ENCODE measurements around the gene SNED1.
A peak's percentile ranks its signal among the peaks of the same experiment; 100 is the strongest.
"Not testable (repeated sequence)": the region's sequence is repeated elsewhere in the genome, so short reads cannot be mapped to it uniquely, and the experiment has no call there.

The SNED1 gene

GRCh38 chr2:241102239-241102803 lies 103.9 kb downstream of the SNED1 start, which contains the start of gene MTERF4:
Gene MTERF4 (minus strand): TSS chr2:241102287. CDS start chr2:241102273, 14 bp downstream.
- DNase-seq (ENCODE audit: low read depth) = peak; percentile 73
- TF ChIP-seq CTCF (conservative IDR thresholded peaks at IDR 0.05; ENCODE audit: low read length) = no peak

DNA sequence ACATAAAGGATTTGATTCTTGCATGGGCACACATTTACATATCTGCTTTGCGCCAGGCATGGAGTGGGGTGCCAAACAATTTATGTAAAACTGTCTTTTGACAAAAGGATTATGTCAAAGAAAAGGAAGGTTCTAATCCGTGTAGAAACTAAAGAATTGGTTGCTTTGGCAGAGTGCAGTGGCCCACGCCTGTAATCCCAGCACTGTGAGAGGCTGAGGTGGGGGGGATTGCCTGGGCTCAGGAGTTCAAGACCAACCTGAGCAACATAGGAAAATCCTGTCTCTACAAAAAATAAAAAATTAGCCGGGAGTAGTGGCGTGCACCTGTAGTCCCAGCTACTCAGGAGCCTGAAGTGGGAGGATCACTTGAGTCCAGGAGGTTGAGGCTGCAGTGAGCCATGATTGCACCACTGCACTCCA lies 104.8 kb downstream of the SNED1 start:
- peak overlapping the region; percentile 84 for H3K4me3 ChIP-seq (ENCODE audit: low read length)

More at GRCh38 chr2:241102239-241102803, 103.9 kb downstream of the SNED1 start, which contains the start of gene MTERF4:
- peak within 1 kb of the TSS; percentile 84 for H3K4me3 ChIP-seq (ENCODE audit: low read length)

GRCh38 chr2:241104611-241105010 lies 106.2 kb downstream of the SNED1 start:
- DNase-seq (ENCODE audit: low read depth); H3K4me3 ChIP-seq (ENCODE audit: low read length): not testable (repeated sequence)

More for the DNA sequence above, 104.8 kb downstream of the SNED1 start:
- no peak for DNase-seq (ENCODE audit: low read depth)
- TF ChIP-seq CTCF (conservative IDR thresholded peaks at IDR 0.05; ENCODE audit: low read length) = no peak

DNA sequence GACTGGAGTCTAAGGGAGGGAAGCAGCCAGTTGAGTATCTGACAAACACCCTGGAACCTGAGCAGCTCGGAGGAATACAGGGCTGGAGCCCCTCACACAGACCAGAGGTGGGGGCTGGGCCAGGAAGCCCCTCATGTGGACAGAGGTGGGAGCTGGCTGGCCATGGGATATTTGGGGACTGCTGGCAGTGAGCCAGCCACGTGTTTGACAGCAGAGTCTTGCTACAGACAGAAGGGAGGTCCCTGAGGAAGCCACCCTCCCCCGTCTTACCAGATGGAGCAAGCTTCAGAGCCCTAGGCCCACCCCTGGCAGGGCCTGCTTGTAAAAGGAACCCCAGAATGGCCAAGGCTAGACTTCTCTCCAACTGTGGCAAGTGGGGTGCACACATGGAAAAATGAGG lies 107.2 kb downstream of the SNED1 start:
- no peak for DNase-seq (ENCODE audit: low read depth)
- no peak overlapping the region for H3K4me3 ChIP-seq (ENCODE audit: low read length)
- TF ChIP-seq CTCF (conservative IDR thresholded peaks at IDR 0.05; ENCODE audit: low read length) = no peak

DNA sequence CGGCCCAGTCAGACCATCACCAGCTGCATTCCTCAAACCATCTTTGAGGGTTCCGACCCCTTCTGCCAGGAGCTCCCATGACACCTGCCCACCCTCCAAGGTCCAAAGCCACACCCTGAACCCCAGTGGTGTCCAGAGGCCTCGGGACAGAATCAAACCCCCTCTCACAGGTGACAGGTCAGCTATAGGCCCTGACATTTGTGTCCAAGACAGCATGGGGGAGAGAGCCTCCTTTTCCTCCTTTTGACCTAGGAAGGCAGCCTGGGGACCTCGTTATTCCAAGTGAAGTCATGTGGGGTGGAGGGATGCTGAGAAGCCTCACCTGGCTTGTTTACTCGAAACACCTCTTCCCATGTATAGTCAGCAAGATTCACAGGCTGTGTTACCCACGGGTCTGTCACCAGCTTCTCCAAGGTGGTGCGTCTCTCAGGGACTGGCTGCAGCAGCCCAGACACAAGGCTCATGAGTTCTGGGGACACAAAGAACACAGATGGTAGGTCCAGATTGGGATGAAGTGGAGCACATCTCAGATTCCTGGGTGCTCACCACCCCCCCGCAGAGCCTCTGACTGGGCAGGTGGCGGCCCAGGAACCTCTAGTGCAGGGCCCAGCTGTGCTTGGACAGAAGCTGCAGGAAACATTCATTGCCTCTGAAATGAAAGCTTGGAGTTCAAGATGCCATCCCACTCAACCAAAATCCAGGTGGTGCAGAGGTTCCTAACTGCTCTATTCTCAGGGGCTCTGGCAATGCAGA lies 108.8 kb downstream of the SNED1 start:
- no peak for TF ChIP-seq CTCF (conservative IDR thresholded peaks at IDR 0.05; ENCODE audit: low read length)
- DNase-seq (ENCODE audit: low read depth) = no peak

DNA sequence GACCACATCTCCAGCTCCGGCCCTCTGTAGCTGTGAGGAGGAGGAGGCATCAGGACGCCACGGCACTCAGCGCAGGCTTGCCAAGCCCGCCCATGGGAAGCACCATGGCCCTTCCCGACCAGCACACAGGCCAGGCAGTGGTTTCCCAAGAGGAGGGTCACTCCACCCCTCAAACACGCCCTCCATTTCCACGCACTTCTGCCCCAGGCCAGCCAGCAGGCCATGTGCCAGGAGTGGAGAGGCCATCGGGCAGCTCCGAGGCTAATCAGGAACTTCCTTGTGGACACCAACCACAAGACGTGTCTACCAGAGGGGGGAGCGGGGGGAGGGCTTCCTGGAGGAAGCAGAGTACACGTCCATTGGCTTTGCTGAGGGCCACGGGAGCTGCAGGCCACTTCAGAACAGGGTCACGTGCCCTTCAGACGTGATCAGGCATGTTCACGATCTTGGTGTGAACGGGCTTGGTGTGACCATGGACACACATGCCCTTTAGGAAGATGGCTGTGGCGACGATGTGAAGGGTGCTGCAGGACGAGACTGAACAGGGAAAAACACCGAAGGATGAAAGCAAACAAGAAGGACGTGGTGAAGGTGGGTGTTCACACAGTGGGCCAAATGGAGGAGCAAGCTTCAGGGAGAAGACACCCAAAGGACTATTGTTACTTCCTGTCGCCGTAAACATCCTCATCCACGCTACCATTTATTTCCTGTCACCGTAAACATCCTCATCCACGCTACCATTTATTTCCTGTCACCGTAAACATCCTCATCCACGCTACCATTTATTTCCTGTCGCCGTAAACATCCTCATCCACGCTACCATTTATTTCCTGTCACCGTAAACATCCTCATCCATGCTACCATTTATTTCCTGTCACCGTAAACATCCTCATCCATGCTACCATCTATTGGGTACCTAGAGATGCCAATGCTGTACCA lies 110.1 kb downstream of the SNED1 start:
- no peak overlapping the region for H3K4me3 ChIP-seq (ENCODE audit: low read length)
- DNase-seq (ENCODE audit: low read depth) = no peak
- TF ChIP-seq CTCF (conservative IDR thresholded peaks at IDR 0.05; ENCODE audit: low read length) = no peak

More for the DNA sequence above, 108.8 kb downstream of the SNED1 start:
- H3K4me3 ChIP-seq (ENCODE audit: low read length) = no peak overlapping the region

Measured in AG10803 (cell line).